HepG2 (cell line): ENCODE measurements around the gene CTIF. TPM values are rescaled to one million over a fixed set of nuclear protein-coding genes. Genes with fewer than 3 reads are reported as not detected.

Source experiments
- ATAC-seq: fragments of 200-7000 bp; cut with Tn5 transposase; 3 replicates; pipeline ENCODE4 v1.9.1; 2020; ENCODE audit warnings: mild to moderate bottlenecking, moderate library complexity
- BruUV-seq: library from RNA; stranded (reverse); fragments of 400-500 nt; replicated peaks from 2 replicates; lab custom pipeline; 2021; lab: Mats Ljungman, UMichigan
- CTCF ChIA-PET: fragments of 300-600 bp; formaldehyde crosslinking; extraction: SDS; loops from one replicate; lab custom pipeline; 2021; ENCODE audit warnings: low total read pairs, inconsistent platforms, low intra/inter-chr PET ratio; lab: Yijun Ruan, JAX
- POLR2A ChIA-PET: fragments of 350-600 bp; sonication (Branson Sonifier 250); formaldehyde crosslinking; loops from one replicate; lab custom pipeline; 2020; ENCODE audit warnings: antibody characterized with exemption, inconsistent platforms; lab: Yijun Ruan, JAX
- DNase-seq: peaks from one replicate; pipeline ENCODE4 v3.0.0-alpha.2; 2015; ENCODE audit warnings: low spot score
- FAIRE-seq: peaks from 3 replicates; lab custom pipeline; 2011; peaks lifted over from hg19 to GRCh38; lab: Jason Lieb, UNC
- H2AFZ ChIP-seq: one replicate; pipeline ENCODE4 v1.6.1; 2011; ENCODE audit warnings: low read length, inconsistent platforms
- H3K27ac ChIP-seq: fragments of 300-600 bp; 3 replicates; pipeline ENCODE4 v1.8.0; 2011; ENCODE audit warnings: mixed run types, mild to moderate bottlenecking, mixed read lengths, low read length, inconsistent platforms; ENCODE audit not compliant: insufficient read depth; ENCODE audit errors: extremely low read length
- H3K27me3 ChIP-seq, 2 experiments: fragments of 200-600 bp in 1 of 2; 2 replicates in 1 of 2; 3 replicates in 1 of 2; pipeline versions ENCODE4 v1.6.0 to v1.8.0; 2011; ENCODE audit warnings: low read length in 2 of 2, mild to moderate bottlenecking in 2 of 2, moderate library complexity in 2 of 2, inconsistent platforms in 1 of 2; ENCODE audit not compliant: insufficient read depth in 2 of 2, control insufficient read depth in 1 of 2
- H3K36me3 ChIP-seq, 2 experiments: fragments of 200-600 bp in 1 of 2; replicated peaks in 1 of 2; 2 replicates in 1 of 2; 3 replicates in 1 of 2; pipeline versions ENCODE4 v1.5.1 to v1.8.0; 2011; ENCODE audit warnings: low read length in 2 of 2, inconsistent platforms in 1 of 2; ENCODE audit not compliant: insufficient read depth in 2 of 2, control insufficient read depth in 1 of 2
- H3K4me1 ChIP-seq: 2 replicates; pipeline ENCODE4 v1.5.1; 2012; ENCODE audit warnings: low read length, inconsistent platforms; ENCODE audit not compliant: insufficient read depth
- H3K4me2 ChIP-seq: 2 replicates; pipeline ENCODE4 v1.6.0; 2011; ENCODE audit warnings: low read depth, low read length, inconsistent platforms
- H3K4me3 ChIP-seq, 3 experiments: fragments of 200-600 bp in 1 of 3; sonication (generic), shearing (Covaris generic) in 1 of 3; replicated peaks in 1 of 3; 2 replicates each; pipeline ENCODE4 v1.5.1; 2011 to 2016; ENCODE audit warnings: low read length in 3 of 3, inconsistent platforms in 2 of 3, low read depth in 2 of 3, mild to moderate bottlenecking in 2 of 3, control low read depth in 1 of 3, mixed read lengths in 1 of 3; ENCODE audit not compliant: insufficient read depth in 1 of 3
- H3K79me2 ChIP-seq: one replicate; pipeline ENCODE4 v1.6.1; 2011; ENCODE audit warnings: low read length, inconsistent platforms; ENCODE audit not compliant: insufficient read depth
- H3K9ac ChIP-seq: 2 replicates; pipeline ENCODE4 v1.6.0; 2011; ENCODE audit warnings: mild to moderate bottlenecking, low read depth, low read length, inconsistent platforms; ENCODE audit not compliant: insufficient read depth
- H3K9me3 ChIP-seq: 2 replicates; pipeline ENCODE4 v1.5.1; 2012; ENCODE audit warnings: mild to moderate bottlenecking, low read length
- H4K20me1 ChIP-seq: 2 replicates; pipeline ENCODE4 v1.6.0; 2011; ENCODE audit warnings: inconsistent platforms, mild to moderate bottlenecking, low read length, moderate library complexity; ENCODE audit not compliant: insufficient read depth
- ARID2 ChIP-seq: sonication (generic); formaldehyde crosslinking; IDR thresholded peaks from 2 replicates; pipeline ENCODE4 v1.8.1; 2022; ENCODE audit warnings: mild to moderate bottlenecking, missing genetic modification reagents, borderline replicate concordance
- DPF2 ChIP-seq: sonication (generic); formaldehyde crosslinking; IDR thresholded peaks from 2 replicates; pipeline ENCODE4 v1.4.0; 2020; ENCODE audit warnings: mild to moderate bottlenecking, low read depth, missing genetic modification reagents, borderline replicate concordance
- FOXA1 ChIP-seq, 2 experiments: fragments of 450-650 bp in 1 of 2; sonication (generic) in 1 of 2; formaldehyde crosslinking in 1 of 2; IDR thresholded peaks; 2 replicates each; pipeline versions ENCODE4 v1.4.0 to v1.6.1; 2016 to 2020; ENCODE audit warnings: missing genetic modification reagents in 1 of 2
- FOXP1 ChIP-seq, 2 experiments: fragments of 450-650 bp in 1 of 2; IDR thresholded peaks; 2 replicates each; pipeline ENCODE4 v1.6.1; 2017 to 2018; ENCODE audit warnings: antibody characterized with exemption in 1 of 2
- GFI1 ChIP-seq: sonication (generic); formaldehyde crosslinking; IDR thresholded peaks from 2 replicates; pipeline ENCODE4 v1.5.0; 2020; ENCODE audit warnings: missing genetic modification reagents, mild to moderate bottlenecking, borderline replicate concordance
- HHEX ChIP-seq: IDR thresholded peaks from 2 replicates; pipeline ENCODE4 v1.6.1; 2016; ENCODE audit warnings: control low read depth
- HNF4G ChIP-seq, 2 experiments: sonication (generic) in 1 of 2; formaldehyde crosslinking in 1 of 2; IDR thresholded peaks; 2 replicates each; pipeline versions ENCODE4 v1.4.0 to v1.6.1; 2011 to 2020; ENCODE audit warnings: borderline replicate concordance in 2 of 2, low read depth in 2 of 2, mild to moderate bottlenecking in 2 of 2, low read length in 1 of 2, missing genetic modification reagents in 1 of 2, moderate library complexity in 1 of 2
- LCORL ChIP-seq, 2 experiments: fragments of 450-650 bp in 1 of 2; sonication (generic) in 1 of 2; formaldehyde crosslinking in 1 of 2; IDR thresholded peaks; 2 replicates each; pipeline versions ENCODE4 v1.5.0 to v1.6.1; 2017 to 2020; ENCODE audit warnings: antibody characterized with exemption in 1 of 2, missing genetic modification reagents in 1 of 2
- MTERF4 ChIP-seq: sonication (generic); formaldehyde crosslinking; IDR thresholded peaks from 2 replicates; pipeline ENCODE4 v1.8.0; 2023; ENCODE audit warnings: mild to moderate bottlenecking, missing genetic modification reagents
- NCOR1 ChIP-seq: fragments of 200-600 bp; sonication (generic); IDR thresholded peaks from 2 replicates; pipeline ENCODE4 v1.7.0; 2017; ENCODE audit warnings: antibody characterized with exemption, low read length, borderline replicate concordance
- NFIB ChIP-seq: sonication (generic); formaldehyde crosslinking; IDR thresholded peaks from 2 replicates; pipeline ENCODE4 v1.9.0; 2021; ENCODE audit warnings: missing genetic modification reagents, mild to moderate bottlenecking, borderline replicate concordance
- SCMH1 ChIP-seq: sonication (generic); formaldehyde crosslinking; IDR thresholded peaks from 2 replicates; pipeline ENCODE4 v1.9.0; 2021; ENCODE audit warnings: missing genetic modification reagents, mild to moderate bottlenecking, borderline replicate concordance
- TAF15 ChIP-seq: fragments of 200-400 bp; formaldehyde crosslinking; IDR thresholded peaks from one replicate; pipeline ENCODE4 v1.6.1; 2018; ENCODE audit warnings: mild to moderate bottlenecking, low read depth, low read length; ENCODE audit not compliant: poor library complexity, severe bottlenecking
- YEATS4 ChIP-seq: sonication (generic); formaldehyde crosslinking; IDR thresholded peaks from 2 replicates; pipeline ENCODE4 v1.4.0; 2020; ENCODE audit warnings: missing genetic modification reagents, borderline replicate concordance
- YY1 ChIP-seq: IDR thresholded peaks from 2 replicates; pipeline ENCODE4 v1.6.1; 2011; ENCODE audit warnings: low read length, low read depth, moderate library complexity, mild to moderate bottlenecking; ENCODE audit not compliant: insufficient read depth, insufficient replicate concordance
- ZNF317 ChIP-seq: sonication (generic); formaldehyde crosslinking; IDR thresholded peaks from 2 replicates; pipeline ENCODE4 v1.5.0; 2020; ENCODE audit warnings: mild to moderate bottlenecking, missing genetic modification reagents
- WGBS: methylation state at CpG from one replicate; pipeline ENCODE4 v1.1.6; 2017; ENCODE audit warnings: low lambda C conversion rate; 5-methylcytosine and 5-hydroxymethylcytosine counted together
- in situ Hi-C: cut with HindIII; loops from 2 replicates; pipeline ENCODE4 v1.10.0; 2017; ENCODE audit warnings: low pct_unique_long_range_greater_than_20kb; ENCODE audit not compliant: extremely low pct_ligation_motif_present
- intact Hi-C: fragments of 100-400 bp; cut with micrococcal nuclease; formaldehyde crosslinking; loops from one replicate; pipeline ENCODE4 v1.10.0; 2022; ENCODE audit not compliant: unreplicated experiment
- polyA plus RNA-seq, 8 experiments: library from polyadenylated mRNA; depleted of rRNA in 3 of 8; stranded (reverse) in 7 of 8; unstranded in 1 of 8; fragments of >200 nt; fragmentation: Illumina TruSeq in 4 of 8; extraction: Trizol in 4 of 8; gene quantifications; 2 replicates each; pipeline versions ENCODE4 v1.2.1 to v1.2.3, GENCODE V29; 2011 to 2016; ENCODE audit warnings: low read depth in 4 of 8, missing spikeins in 1 of 8, mixed read lengths in 1 of 8; ENCODE audit not compliant: insufficient read depth in 1 of 8
- total RNA-seq, 5 experiments: library from RNA; depleted of rRNA; stranded (reverse); fragments of >200 nt; fragmentation: Illumina TruSeq; extraction: Trizol; gene quantifications; 2 replicates each; pipeline ENCODE4 v1.2.3, GENCODE V29; 2016; ENCODE audit warnings: low read depth in 1 of 5
- TF ChIP-seq, protein P1 (sequence below): sonication (generic); formaldehyde crosslinking; IDR thresholded peaks from 2 replicates; pipeline ENCODE4 v1.4.0; 2020; ENCODE audit warnings: missing genetic modification reagents
- TF ChIP-seq, protein P2 (sequence below): sonication (generic); formaldehyde crosslinking; IDR thresholded peaks from 2 replicates; pipeline ENCODE4 v1.5.1; 2020; ENCODE audit warnings: missing genetic modification reagents, mild to moderate bottlenecking, borderline replicate concordance

The CTIF gene
- total and polyA plus RNA-seq, 2 of the 13 experiments (the other 11 are each of a cell fraction or from before 2014, with no cell fraction given): 18.2 to 28.0 TPM

DNA sequence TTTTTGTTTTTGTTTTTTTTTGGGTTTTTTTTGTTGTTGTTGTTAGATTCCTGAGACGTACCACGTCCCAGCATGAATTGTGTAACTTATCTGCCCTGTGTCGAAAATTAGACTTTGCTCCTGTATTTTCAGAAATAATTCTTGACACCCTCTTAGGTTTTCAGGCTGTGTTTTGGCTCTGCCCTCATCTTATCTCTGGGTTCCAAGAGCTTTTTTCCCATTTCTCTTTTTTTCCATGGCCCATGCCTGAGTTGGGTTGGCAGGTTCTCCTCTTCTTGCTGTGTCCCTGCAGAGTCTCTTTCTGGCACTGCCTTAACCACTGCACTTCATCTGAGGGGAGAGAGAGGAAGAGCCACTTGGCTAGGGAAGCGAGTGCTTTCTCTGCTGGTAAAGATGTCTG, 42.4 kb downstream of the CTIF start (continued):
- TF ChIP-seq DPF2 (CRISPR knock-in tag) (no peak), FOXP1 (IDR thresholded peaks at IDR 0.05) (0 out of 2 replicates have a peak, but pooled peaks have one; percentile 19), FOXP1 (CRISPR knock-in tag; IDR thresholded peaks at IDR 0.05) (peak; percentile 59; the same call in 1 of the 2 replicates), HNF4G (IDR thresholded peaks at IDR 0.05; ENCODE audit: borderline replicate concordance, low read depth, low read length) (peak; percentile 55; the same call in 1 of the 2 replicates), HNF4G (CRISPR knock-in tag; IDR thresholded peaks at IDR 0.05; ENCODE audit: borderline replicate concordance, low read depth) (no peak), LCORL (IDR thresholded peaks at IDR 0.05) (no peak), LCORL (CRISPR knock-in tag; IDR thresholded peaks at IDR 0.05) (0 out of 2 replicates have a peak, but pooled peaks have one; percentile 40)
- TF ChIP-seq, protein P1, sequence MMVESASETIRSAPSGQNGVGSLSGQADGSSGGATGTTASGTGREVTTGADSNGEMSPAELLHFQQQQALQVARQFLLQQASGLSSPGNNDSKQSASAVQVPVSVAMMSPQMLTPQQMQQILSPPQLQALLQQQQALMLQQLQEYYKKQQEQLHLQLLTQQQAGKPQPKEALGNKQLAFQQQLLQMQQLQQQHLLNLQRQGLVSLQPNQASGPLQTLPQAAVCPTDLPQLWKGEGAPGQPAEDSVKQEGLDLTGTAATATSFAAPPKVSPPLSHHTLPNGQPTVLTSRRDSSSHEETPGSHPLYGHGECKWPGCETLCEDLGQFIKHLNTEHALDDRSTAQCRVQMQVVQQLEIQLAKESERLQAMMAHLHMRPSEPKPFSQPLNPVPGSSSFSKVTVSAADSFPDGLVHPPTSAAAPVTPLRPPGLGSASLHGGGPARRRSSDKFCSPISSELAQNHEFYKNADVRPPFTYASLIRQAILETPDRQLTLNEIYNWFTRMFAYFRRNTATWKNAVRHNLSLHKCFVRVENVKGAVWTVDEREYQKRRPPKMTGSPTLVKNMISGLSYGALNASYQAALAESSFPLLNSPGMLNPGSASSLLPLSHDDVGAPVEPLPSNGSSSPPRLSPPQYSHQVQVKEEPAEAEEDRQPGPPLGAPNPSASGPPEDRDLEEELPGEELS (CRISPR knock-in tag): peak; percentile 49
- TF ChIP-seq, protein P2, sequence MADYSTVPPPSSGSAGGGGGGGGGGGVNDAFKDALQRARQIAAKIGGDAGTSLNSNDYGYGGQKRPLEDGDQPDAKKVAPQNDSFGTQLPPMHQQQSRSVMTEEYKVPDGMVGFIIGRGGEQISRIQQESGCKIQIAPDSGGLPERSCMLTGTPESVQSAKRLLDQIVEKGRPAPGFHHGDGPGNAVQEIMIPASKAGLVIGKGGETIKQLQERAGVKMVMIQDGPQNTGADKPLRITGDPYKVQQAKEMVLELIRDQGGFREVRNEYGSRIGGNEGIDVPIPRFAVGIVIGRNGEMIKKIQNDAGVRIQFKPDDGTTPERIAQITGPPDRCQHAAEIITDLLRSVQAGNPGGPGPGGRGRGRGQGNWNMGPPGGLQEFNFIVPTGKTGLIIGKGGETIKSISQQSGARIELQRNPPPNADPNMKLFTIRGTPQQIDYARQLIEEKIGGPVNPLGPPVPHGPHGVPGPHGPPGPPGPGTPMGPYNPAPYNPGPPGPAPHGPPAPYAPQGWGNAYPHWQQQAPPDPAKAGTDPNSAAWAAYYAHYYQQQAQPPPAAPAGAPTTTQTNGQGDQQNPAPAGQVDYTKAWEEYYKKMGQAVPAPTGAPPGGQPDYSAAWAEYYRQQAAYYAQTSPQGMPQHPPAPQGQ (CRISPR knock-in tag): no peak

- in situ Hi-C loops (no loop called here), intact Hi-C loops (no loop called here)
- FAIRE-seq (no peak), DNase-seq (no peak), ATAC-seq (no peak)
- Histone ChIP-seq H2AFZ (no peak overlapping the region), H3K9me3 (no peaks in the 10 kb centered on the region), H3K27ac (no peak overlapping the region), H3K79me2 (peaks cover 67% of the 10 kb centered on the region), H3K9ac (no peak overlapping the region), H3K27me3 (no peaks in the 10 kb centered on the region), H3K4me2 (no peak overlapping the region), H4K20me1 (no peaks in the 10 kb centered on the region), H3K4me1 (peaks cover 69% of the 10 kb centered on the region), H3K4me3 (no peak overlapping the region), H3K36me3 (no peaks in the 10 kb centered on the region; a peak in 2 of 5 replicates)
- ChIA-PET POLR2A (no interaction called here), CTCF (no interaction called here)
- 91% methylated on average over 7 of the region's 8 CpGs for WGBS
- no TSS peak for BruUV-seq
- TF ChIP-seq FOXA1 (IDR thresholded peaks at IDR 0.05) (no peak), FOXA1 (CRISPR knock-in tag; IDR thresholded peaks at IDR 0.05) (no peak), ARID2 (CRISPR knock-in tag) (no peak), ZNF317 (CRISPR knock-in tag) (no peak), TAF15 (no peak), MTERF4 (no peak), YEATS4 (CRISPR knock-in tag) (no peak), YY1 (no peak), NFIB (CRISPR knock-in tag) (no peak), SCMH1 (CRISPR knock-in tag) (no peak), HHEX (CRISPR knock-in tag) (no peak), GFI1 (no peak), NCOR1 (no peak)
Observed at GRCh38 chr18:48581941-48582340, 43.1 kb downstream of the CTIF start.
